Endodermal cell (in vitro differentiated cells): ENCODE measurements around the gene LECT2. TPM values are rescaled to one million over a fixed set of nuclear protein-coding genes. Genes with fewer than 3 reads are reported as not detected.

Experiments
- DNase-seq: peaks from one replicate; pipeline ENCODE4 v3.0.0-alpha.2; 2017
- H3K27ac ChIP-seq: 2 replicates; pipeline ENCODE4 v1.5.1; 2013; ENCODE audit warnings: mild to moderate bottlenecking, low read depth, low read length, moderate library complexity
- H3K27me3 ChIP-seq: 2 replicates; pipeline ENCODE4 v1.6.1; 2013; ENCODE audit warnings: mild to moderate bottlenecking, low read length, moderate library complexity; ENCODE audit not compliant: insufficient read depth, control insufficient read depth, poor library complexity, severe bottlenecking
- H3K36me3 ChIP-seq: 2 replicates; pipeline ENCODE4 v1.7.0; 2013; ENCODE audit warnings: mild to moderate bottlenecking, low read length, moderate library complexity; ENCODE audit not compliant: control insufficient read depth, insufficient read depth
- H3K4me1 ChIP-seq: one replicate; pipeline ENCODE4 v1.7.0; 2013; ENCODE audit warnings: low read length; ENCODE audit not compliant: control insufficient read depth, insufficient read depth
- H3K4me3 ChIP-seq: 2 replicates; pipeline ENCODE4 v1.5.1; 2013; ENCODE audit warnings: mild to moderate bottlenecking, low read length, moderate library complexity
- H3K9ac ChIP-seq: 2 replicates; pipeline ENCODE4 v1.6.1; 2013; ENCODE audit warnings: mild to moderate bottlenecking, low read length, moderate library complexity; ENCODE audit not compliant: poor library complexity, severe bottlenecking; ENCODE audit errors: extremely low read depth
- H3K9me3 ChIP-seq: 2 replicates; pipeline ENCODE4 v1.6.1; 2013; ENCODE audit warnings: mild to moderate bottlenecking, low read length, moderate library complexity; ENCODE audit not compliant: control insufficient read depth
- H3K27ac Mint-ChIP-seq: 2 replicates; pipeline ENCODE4 v1.8.0; 2020; ENCODE audit warnings: mixed read lengths
- H3K27me3 Mint-ChIP-seq: 2 replicates; pipeline ENCODE4 v1.8.0; 2021; ENCODE audit warnings: mild to moderate bottlenecking, mixed read lengths; ENCODE audit not compliant: insufficient read depth
- H3K36me3 Mint-ChIP-seq: 2 replicates; pipeline ENCODE4 v1.8.0; 2020; ENCODE audit warnings: low read depth, mixed read lengths
- H3K4me1 Mint-ChIP-seq: 2 replicates; pipeline ENCODE4 v1.8.0; 2020; ENCODE audit warnings: mixed read lengths
- H3K4me3 Mint-ChIP-seq: 2 replicates; pipeline ENCODE4 v1.8.0; 2020; ENCODE audit warnings: mild to moderate bottlenecking, moderate library complexity, mixed read lengths
- H3K9me3 Mint-ChIP-seq: 2 replicates; pipeline ENCODE4 v1.8.0; 2020; ENCODE audit warnings: mild to moderate bottlenecking, mixed read lengths
- CTCF ChIP-seq: fragments of 200-600 bp; sonication (generic); conservative IDR thresholded peaks from 2 replicates; pipeline ENCODE4 v1.5.0; 2021; ENCODE audit warnings: antibody characterized with exemption, mild to moderate bottlenecking
- WGBS, 2 experiments: methylation state at CpG; one replicate each; pipeline versions ENCODE4 v1.1.5 to v1.1.7; 2013; ENCODE audit warnings: missing lambda C conversion rate in 2 of 2, mixed read lengths in 1 of 2; ENCODE audit not compliant: insufficient coverage in 1 of 2, insufficient read length in 1 of 2; 5-methylcytosine and 5-hydroxymethylcytosine counted together
- total RNA-seq, 2 donors: library from RNA; stranded (reverse); fragmentation: NEBNext Ultra II Directional in 1 of 2; extraction: Animal tissue kit (Norgen Biotek cat#: 25700) in 1 of 2; gene quantifications; 2 replicates in 1 of 2; 3 replicates in 1 of 2; pipeline ENCODE4 v1.2.1, GENCODE V29; 2021

Gene LECT2
- total RNA-seq, 2 donors from 2014 or later: not detected

GRCh38 chr5:135941711-135942110 is 13.1 kb downstream of the LECT2 start:
- Mint-ChIP-seq H3K4me3 (no peak overlapping the region), H3K27me3 (no peaks in the 10 kb centered on the region), H3K36me3 (no peaks in the 10 kb centered on the region), H3K9me3 (no peaks in the 10 kb centered on the region), H3K27ac (no peak overlapping the region), H3K4me1 (no peaks in the 10 kb centered on the region)
- TF ChIP-seq CTCF: no peak
- H3K9ac ChIP-seq: no peak overlapping the region
- no peaks in the 10 kb centered on the region for H3K9me3 ChIP-seq
- no peaks in the 10 kb centered on the region for H3K27me3 ChIP-seq
- H3K4me3 ChIP-seq: no peak overlapping the region
- H3K27ac ChIP-seq: no peak overlapping the region
- WGBS, 2 experiments: 89 to 93% methylated on average over 2 of the region's 2 CpGs
- no peaks in the 10 kb centered on the region for H3K36me3 ChIP-seq
- no peaks in the 10 kb centered on the region for H3K4me1 ChIP-seq
- DNase-seq: no peak

GRCh38 chr5:135937245-135937911 is 17.4 kb downstream of the LECT2 start:
- Histone ChIP-seq H3K27me3 (peaks cover 11% of the 10 kb centered on the region), H3K4me3 (no peak overlapping the region), H3K9ac (no peak overlapping the region), H3K9me3 (no peaks in the 10 kb centered on the region), H3K36me3 (no peaks in the 10 kb centered on the region), H3K27ac (no peak overlapping the region), H3K4me1 (no peaks in the 10 kb centered on the region)
- Mint-ChIP-seq H3K27me3 (peaks cover 14% of the 10 kb centered on the region), H3K4me1 (no peaks in the 10 kb centered on the region), H3K27ac (no peak overlapping the region), H3K4me3 (no peak overlapping the region), H3K9me3 (no peaks in the 10 kb centered on the region), H3K36me3 (no peaks in the 10 kb centered on the region)
- TF ChIP-seq CTCF: no peak
- 87 to 100% methylated on average over 2 to 5 of the region's 5 CpGs for whole genome bisulfite sequencing, 2 experiments
- DNase-seq: no peak

- peaks cover 36% of the 10 kb centered on the region for H3K27me3 Mint-ChIP-seq
- Histone ChIP-seq H3K4me3 (no peak overlapping the region), H3K4me1 (no peaks in the 10 kb centered on the region), H3K9ac (no peak overlapping the region), H3K27ac (no peak overlapping the region), H3K36me3 (no peaks in the 10 kb centered on the region), H3K9me3 (no peaks in the 10 kb centered on the region), H3K27me3 (peaks cover 35% of the 10 kb centered on the region)
- H3K4me1 Mint-ChIP-seq: no peaks in the 10 kb centered on the region
- WGBS, 2 experiments: 84 to 91% methylated on average over 3 of the region's 3 CpGs
- H3K9me3 Mint-ChIP-seq: no peaks in the 10 kb centered on the region
- TF ChIP-seq CTCF: no peak
- DNase-seq: no peak
- no peak overlapping the region for H3K27ac Mint-ChIP-seq
- H3K36me3 Mint-ChIP-seq: no peaks in the 10 kb centered on the region
- no peak overlapping the region for H3K4me3 Mint-ChIP-seq
Measured at GRCh38 chr5:135934939-135935338, 19.8 kb downstream of the LECT2 start.
